ENCODE data around the gene VPS13A.
"Not testable (repeated sequence)": the region's sequence is repeated elsewhere in the genome, so short reads cannot be mapped to it uniquely, and the experiment has no call there.

Gene VPS13A

GRCh38 chr9:77402286-77402685 is 225.0 kb downstream of the VPS13A start:
- no peaks in the 10 kb centered on the region for H3K27me3 Mint-ChIP-seq
- DNase-seq = no peak
- no peak for ATAC-seq (replicated peaks)
- H3K36me3 Mint-ChIP-seq = peaks cover 14 to 23% of the 10 kb centered on the region in 2 donors
- H3K9me3 Mint-ChIP-seq = no peaks in the 10 kb centered on the region
- H3K4me3 Mint-ChIP-seq = no peak overlapping the region
- no peak overlapping the region for H3K27ac Mint-ChIP-seq
- no peaks in the 10 kb centered on the region for H3K4me1 Mint-ChIP-seq

GRCh38 chr9:77403239-77403638 is 225.9 kb downstream of the VPS13A start:
- H3K9me3 Mint-ChIP-seq = peaks cover 4% of the 10 kb centered on the region in 2 donors
- no peaks in the 10 kb centered on the region for H3K4me1 Mint-ChIP-seq
- no peak overlapping the region for H3K27ac Mint-ChIP-seq
- peaks cover 20 to 30% of the 10 kb centered on the region in 2 donors for H3K36me3 Mint-ChIP-seq
- no peak for DNase-seq
- no peaks in the 10 kb centered on the region for H3K27me3 Mint-ChIP-seq
- H3K4me3 Mint-ChIP-seq = no peak overlapping the region
- no peak for ATAC-seq (replicated peaks)

DNA sequence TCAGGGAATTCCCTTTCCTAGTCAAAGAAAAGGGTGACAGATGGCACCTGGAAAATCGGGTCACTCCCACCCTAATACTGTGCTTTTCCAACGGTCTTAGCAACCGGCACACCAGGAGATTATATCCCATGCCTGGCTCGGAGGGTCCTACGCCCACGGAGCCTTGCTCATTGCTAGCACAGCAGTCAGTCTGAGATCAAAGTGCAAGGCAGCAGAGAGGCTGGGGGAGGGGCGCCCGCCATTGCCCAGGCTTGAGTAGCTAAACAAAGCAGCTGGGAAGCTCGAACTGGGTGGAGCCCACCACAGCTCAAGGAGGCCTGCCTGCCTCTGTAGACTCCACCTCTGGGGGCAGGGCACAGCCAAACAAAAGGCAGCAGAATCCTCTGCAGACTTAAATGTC is 231.2 kb downstream of the VPS13A start:
- not testable (repeated sequence) for ATAC-seq (replicated peaks); H3K9me3 Mint-ChIP-seq; H3K4me3 Mint-ChIP-seq; H3K4me1 Mint-ChIP-seq; H3K27ac Mint-ChIP-seq; DNase-seq; H3K27me3 Mint-ChIP-seq
- peaks cover 34 to 48% of the 10 kb centered on the region in 2 donors for H3K36me3 Mint-ChIP-seq

DNA sequence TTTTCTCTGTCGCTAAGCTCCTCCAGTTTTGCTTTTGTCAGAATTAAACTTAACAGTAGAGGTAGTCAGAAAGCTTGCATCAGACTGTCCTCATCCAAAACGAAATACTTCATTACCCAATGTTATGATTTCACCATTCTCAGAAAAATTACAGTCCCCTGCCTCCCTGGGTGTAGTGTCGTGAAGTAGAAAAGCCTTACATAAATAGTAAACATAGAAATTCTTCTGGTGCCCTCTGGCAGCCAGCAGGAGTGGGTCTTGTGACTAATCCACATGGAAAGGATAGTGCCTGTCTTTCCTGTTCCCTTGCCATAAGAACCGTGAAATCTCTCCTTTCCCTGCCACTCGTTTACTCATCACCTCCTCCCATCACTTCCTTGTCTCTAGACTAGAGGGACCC is 240.2 kb downstream of the VPS13A start:
- no peak overlapping the region for H3K4me3 Mint-ChIP-seq
- no peaks in the 10 kb centered on the region for H3K27me3 Mint-ChIP-seq
- no peaks in the 10 kb centered on the region for H3K4me1 Mint-ChIP-seq
- ATAC-seq (replicated peaks) (no peak), DNase-seq (no peak)
- peaks cover 2 to 7% of the 10 kb centered on the region in 2 donors for H3K36me3 Mint-ChIP-seq
- H3K9me3 Mint-ChIP-seq = no peaks in the 10 kb centered on the region
- H3K27ac Mint-ChIP-seq = no peak overlapping the region

- H3K36me3 Mint-ChIP-seq = peaks cover 2 to 7% of the 10 kb centered on the region in 2 donors
- DNase-seq (no peak), ATAC-seq (replicated peaks) (no peak)
- no peaks in the 10 kb centered on the region for H3K4me1 Mint-ChIP-seq
- no peaks in the 10 kb centered on the region for H3K9me3 Mint-ChIP-seq
- no peak overlapping the region for H3K4me3 Mint-ChIP-seq
- no peaks in the 10 kb centered on the region for H3K27me3 Mint-ChIP-seq
- H3K27ac Mint-ChIP-seq = no peak overlapping the region
Measured at GRCh38 chr9:77418226-77418625, 240.9 kb downstream of the VPS13A start.

DNA sequence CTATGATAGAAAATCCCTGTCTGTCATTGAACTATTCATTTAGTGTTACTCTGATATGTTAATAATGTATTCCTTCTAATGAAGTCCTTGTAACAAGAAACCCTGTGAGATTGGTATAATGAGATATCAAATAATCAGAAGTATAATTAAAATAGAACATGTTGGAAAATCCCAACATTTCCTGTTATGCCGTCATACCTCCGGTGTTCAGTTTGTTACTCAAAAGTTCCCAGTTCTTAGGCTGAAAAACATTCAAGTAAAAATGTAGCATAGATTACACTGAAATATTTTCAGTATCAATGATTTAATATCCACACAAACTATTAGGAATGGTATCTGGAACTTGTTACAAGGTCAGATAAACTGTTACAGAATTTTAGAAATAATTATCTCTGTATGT is 243.3 kb downstream of the VPS13A start:
- Mint-ChIP-seq H3K4me3 (no peak overlapping the region), H3K27me3 (no peaks in the 10 kb centered on the region), H3K9me3 (peaks cover 2 to 4% of the 10 kb centered on the region in 2 donors), H3K4me1 (no peaks in the 10 kb centered on the region), H3K36me3 (peaks cover 0 to 7% of the 10 kb centered on the region in 2 donors), H3K27ac (no peak overlapping the region)
- ATAC-seq (replicated peaks) = no peak
- DNase-seq = no peak

DNA sequence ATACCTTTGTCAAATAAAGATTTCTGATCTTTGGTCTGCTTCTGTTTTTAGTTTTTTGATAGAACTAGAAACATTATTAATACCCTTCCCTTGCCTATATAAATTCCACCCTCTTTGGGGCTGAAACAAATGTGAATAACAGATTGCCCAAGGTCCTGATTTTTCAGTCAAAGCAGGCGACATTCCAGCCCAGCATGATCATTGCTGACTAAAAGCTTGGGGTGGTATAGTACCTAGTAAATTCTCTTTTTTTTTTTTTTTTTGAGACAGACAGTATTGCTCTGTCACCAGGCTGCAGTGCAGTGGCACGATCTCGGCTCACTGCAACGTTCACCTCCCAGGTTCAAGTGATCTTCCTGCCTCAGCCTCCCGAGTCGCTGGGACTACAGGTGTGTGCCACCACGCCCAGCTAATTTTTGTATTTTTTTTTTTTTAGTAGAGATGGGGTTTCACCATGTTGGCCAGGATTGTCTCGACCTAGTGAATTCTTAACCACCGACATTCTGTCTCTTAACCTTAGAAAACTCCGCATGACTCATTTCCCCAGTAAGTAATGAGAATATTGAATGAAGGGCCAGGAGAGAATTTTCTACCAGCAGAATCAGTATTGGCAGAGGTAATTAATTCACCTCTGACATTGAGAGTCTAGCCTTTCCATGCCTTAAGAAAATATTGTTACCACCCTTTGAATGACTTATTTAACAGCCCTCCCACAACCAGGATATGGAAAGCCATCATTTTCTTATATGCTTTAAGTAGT is 244.4 kb downstream of the VPS13A start:
- DNase-seq (no peak), ATAC-seq (replicated peaks) (no peak)
- Mint-ChIP-seq H3K4me3 (no peak overlapping the region), H3K9me3 (peaks cover 2 to 4% of the 10 kb centered on the region in 2 donors), H3K36me3 (peaks cover 0 to 7% of the 10 kb centered on the region in 2 donors), H3K27me3 (no peaks in the 10 kb centered on the region), H3K4me1 (no peaks in the 10 kb centered on the region), H3K27ac (no peak overlapping the region)

DNA sequence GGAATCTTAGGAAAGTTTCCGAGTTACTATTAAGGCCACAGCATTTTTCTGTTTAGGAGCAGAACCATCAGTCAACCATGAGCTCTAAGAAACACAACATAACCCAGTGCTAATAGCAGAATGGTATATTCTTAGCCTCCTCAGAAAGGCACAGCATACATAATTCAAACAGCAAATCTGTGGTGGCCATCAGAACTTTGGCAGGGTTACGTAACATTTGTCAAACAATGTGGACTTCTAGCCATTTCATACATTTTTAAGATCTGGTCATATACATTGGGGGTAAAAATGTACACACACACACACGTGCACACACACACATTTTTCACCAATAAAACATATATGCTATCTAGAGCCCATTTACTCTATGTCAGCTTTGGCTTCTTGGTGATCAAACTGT is 245.6 kb downstream of the VPS13A start:
- peaks cover 0 to 4% of the 10 kb centered on the region in 2 donors for H3K36me3 Mint-ChIP-seq
- no peaks in the 10 kb centered on the region for H3K27me3 Mint-ChIP-seq
- DNase-seq (no peak), ATAC-seq (replicated peaks) (no peak)
- H3K4me1 Mint-ChIP-seq = no peaks in the 10 kb centered on the region
- H3K4me3 Mint-ChIP-seq = no peak overlapping the region
- peaks cover 2 to 4% of the 10 kb centered on the region in 2 donors for H3K9me3 Mint-ChIP-seq
- no peak overlapping the region for H3K27ac Mint-ChIP-seq

- Mint-ChIP-seq H3K27ac (no peak overlapping the region), H3K9me3 (peaks cover 2 to 4% of the 10 kb centered on the region in 2 donors), H3K36me3 (no peaks in the 10 kb centered on the region), H3K4me3 (no peak overlapping the region), H3K27me3 (no peaks in the 10 kb centered on the region), H3K4me1 (no peaks in the 10 kb centered on the region)
- ATAC-seq (replicated peaks) (no peak), DNase-seq (no peak)
Measured at GRCh38 chr9:77423841-77424240, 246.5 kb downstream of the VPS13A start.

DNA sequence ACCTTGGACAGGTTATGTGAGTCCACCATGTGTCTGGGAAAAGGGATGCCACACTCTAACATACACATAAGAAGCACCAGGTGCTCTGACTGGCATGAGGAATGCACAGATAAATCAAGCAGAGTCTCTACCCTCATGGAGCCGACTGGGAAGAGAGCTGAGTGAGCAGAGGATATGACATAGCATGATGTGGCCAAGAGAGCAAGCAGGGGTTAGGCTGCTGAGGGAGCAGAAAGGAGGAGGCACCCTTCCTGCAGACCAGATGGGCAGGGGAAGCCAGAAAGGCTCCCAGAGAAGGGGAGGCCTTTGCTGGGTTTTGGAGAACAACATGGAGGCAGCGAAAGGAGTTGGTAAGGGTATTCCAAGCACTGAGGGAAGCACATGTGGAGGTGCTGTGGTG is 247.7 kb downstream of the VPS13A start:
- H3K4me3 Mint-ChIP-seq = no peak overlapping the region
- no peaks in the 10 kb centered on the region for H3K36me3 Mint-ChIP-seq
- DNase-seq = no peak
- no peak for ATAC-seq (replicated peaks)
- H3K27ac Mint-ChIP-seq = no peak overlapping the region
- peaks cover 2 to 4% of the 10 kb centered on the region in 2 donors for H3K9me3 Mint-ChIP-seq
- H3K4me1 Mint-ChIP-seq = no peaks in the 10 kb centered on the region
- H3K27me3 Mint-ChIP-seq = no peaks in the 10 kb centered on the region

GRCh38 chr9:77426712-77427111 is 249.4 kb downstream of the VPS13A start:
- Mint-ChIP-seq H3K4me1 (no peaks in the 10 kb centered on the region), H3K9me3 (peaks cover 2 to 4% of the 10 kb centered on the region in 2 donors), H3K27me3 (no peaks in the 10 kb centered on the region), H3K27ac (no peak overlapping the region), H3K36me3 (no peaks in the 10 kb centered on the region), H3K4me3 (no peak overlapping the region)
- ATAC-seq (replicated peaks) (no peak), DNase-seq (no peak)

DNA sequence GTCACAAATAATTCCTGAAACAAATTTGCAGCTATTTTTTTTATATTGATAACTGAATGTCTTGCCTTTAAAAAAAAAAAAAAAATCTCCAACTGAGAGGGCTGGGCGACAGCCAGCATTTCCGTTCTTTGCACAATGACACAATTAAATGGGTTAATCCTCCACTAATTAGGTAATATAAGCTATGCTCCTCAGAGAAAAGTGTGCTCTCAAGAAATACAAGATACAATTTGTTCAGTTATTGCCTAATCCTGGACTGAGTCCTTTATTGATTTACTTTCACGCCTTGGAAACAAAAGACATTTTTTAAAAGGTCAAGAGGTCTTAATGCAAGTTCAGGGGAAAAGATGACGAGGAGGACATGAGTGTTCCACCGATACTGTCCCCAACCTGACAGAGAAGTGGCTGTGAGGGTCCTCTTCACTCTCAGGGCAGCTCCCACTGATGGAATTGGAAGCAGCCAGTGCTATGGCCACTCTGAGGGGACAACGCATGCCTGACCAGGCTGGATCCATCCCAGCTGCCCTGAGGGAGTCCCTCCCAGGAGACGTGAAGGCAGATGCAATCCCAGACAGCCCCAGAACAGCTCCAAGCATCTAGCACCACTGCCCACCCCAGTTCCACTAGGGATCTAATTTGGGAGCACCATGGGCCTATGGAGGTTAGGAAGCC is 250.1 kb downstream of the VPS13A start:
- Mint-ChIP-seq H3K4me1 (no peaks in the 10 kb centered on the region), H3K4me3 (no peak overlapping the region), H3K36me3 (no peaks in the 10 kb centered on the region), H3K27ac (no peak overlapping the region), H3K9me3 (peaks cover 2 to 4% of the 10 kb centered on the region in 2 donors), H3K27me3 (no peaks in the 10 kb centered on the region)
- ATAC-seq (replicated peaks) (no peak), DNase-seq (no peak)

GRCh38 chr9:77429928-77430327 is 252.6 kb downstream of the VPS13A start:
- Mint-ChIP-seq H3K36me3 (no peaks in the 10 kb centered on the region), H3K4me1 (peaks cover 3 to 5% of the 10 kb centered on the region in 2 donors), H3K27ac (no peak overlapping the region), H3K9me3 (no peaks in the 10 kb centered on the region), H3K27me3 (peaks cover 4 to 7% of the 10 kb centered on the region in 2 donors), H3K4me3 (no peak overlapping the region)
- ATAC-seq (replicated peaks) (no peak), DNase-seq (no peak)

DNA sequence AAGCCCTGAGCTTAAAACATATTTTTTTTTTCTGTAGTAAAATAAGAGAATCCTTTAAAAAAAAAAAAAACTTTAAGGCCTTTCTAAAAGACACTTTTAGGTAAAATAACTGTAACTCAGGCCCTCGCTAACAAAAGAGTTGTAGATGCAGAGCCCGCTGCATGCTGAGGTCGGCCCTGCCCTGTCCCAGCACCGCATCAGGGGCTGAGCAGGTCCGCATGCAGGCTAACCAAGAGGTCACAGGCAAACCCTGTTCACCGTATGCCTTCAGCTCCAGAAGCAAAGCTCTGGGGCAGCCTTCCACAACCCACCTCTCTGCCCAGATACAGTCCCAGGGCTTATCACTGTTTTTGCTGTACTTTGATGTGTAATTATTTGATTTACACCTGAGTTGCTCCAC is 254.7 kb downstream of the VPS13A start:
- H3K9me3 Mint-ChIP-seq = no peaks in the 10 kb centered on the region
- peaks cover 4 to 7% of the 10 kb centered on the region in 2 donors for H3K27me3 Mint-ChIP-seq

More for the DNA sequence above, 254.7 kb downstream of the VPS13A start:
- DNase-seq = no peak
- no peak overlapping the region for H3K27ac Mint-ChIP-seq
- H3K4me1 Mint-ChIP-seq = peaks cover 3 to 5% of the 10 kb centered on the region in 2 donors
- no peak for ATAC-seq (replicated peaks)
- H3K4me3 Mint-ChIP-seq = no peak overlapping the region
- H3K36me3 Mint-ChIP-seq = no peaks in the 10 kb centered on the region
